Mammary epithelial cell (primary cell): ENCODE results near the gene NT5C1A.

Experiments
- CTCF ChIP-seq, 2 donors: IDR thresholded peaks in 1 of 2; conservative IDR thresholded peaks in 1 of 2; 2 replicates each; pipeline ENCODE4 v1.5.1; 2011 to 2012; ENCODE audit warnings: inconsistent platforms in 2 of 2, low read length in 2 of 2, mild to moderate bottlenecking in 2 of 2, control low read depth in 1 of 2, low read depth in 1 of 2; ENCODE audit not compliant: insufficient read depth in 1 of 2; ENCODE audit errors: extremely low read depth in 1 of 2
- EZH2 ChIP-seq: IDR thresholded peaks from 2 replicates; pipeline ENCODE4 v1.6.1; 2012; ENCODE audit warnings: low read length, inconsistent platforms, borderline replicate concordance

GRCh38 chr1:39677645-39678044 is 5.7 kb upstream of the NT5C1A start:
- TF ChIP-seq CTCF (conservative IDR thresholded peaks at IDR 0.05 in 1 of 2, IDR thresholded peaks at IDR 0.05 in 1 of 2; ENCODE audit: extremely low read depth in 1 of 2, insufficient read depth in 1 of 2, low read depth in 1 of 2, low read length in 2 of 2) (no peak), EZH2 (no peak)
